ENCODE results near the gene MAD1L1. TPM values are rescaled to one million over a fixed set of nuclear protein-coding genes. Genes with fewer than 3 reads are reported as not detected.

The MAD1L1 gene
- total and polyA plus RNA-seq, 2 donors (not counting 3 experiments of a cell fraction or from before 2014, with no cell fraction given): 34.1 to 42.3 TPM

- POLR2A ChIA-PET: no interaction called here
- no peaks in the 10 kb centered on the region for H3K4me1 ChIP-seq (ENCODE audit: control insufficient read depth, extremely low read depth, insufficient read depth, low read length)
- no peak overlapping the region for H3K4me3 ChIP-seq (replicated peaks in 1 of 3; ENCODE audit: insufficient read depth in 1 of 3, low read depth in 1 of 3, low read length in 3 of 3)
- H3K9me1 ChIP-seq (replicated peaks; ENCODE audit: control insufficient read depth, extremely low read depth, insufficient read depth, low read length): no peaks in the 10 kb centered on the region
- no TSS peak for BruUV-seq (replicated peaks)
- no peaks in the 10 kb centered on the region for H3K36me3 ChIP-seq (ENCODE audit: control insufficient read depth in 2 of 2, extremely low read depth in 1 of 2, insufficient read depth in 2 of 2, low read length in 2 of 2)
- no peak overlapping the region for H3K27ac ChIP-seq (ENCODE audit: insufficient read depth, low read depth, low read length)
- no peaks in the 10 kb centered on the region for H3K27me3 ChIP-seq (ENCODE audit: control insufficient read depth in 2 of 2, insufficient read depth in 2 of 2, low read length in 2 of 2)
- no peaks in the 10 kb centered on the region for H4K20me1 ChIP-seq (replicated peaks; ENCODE audit: control insufficient read depth, extremely low read depth, insufficient read depth, low read length)
- intact Hi-C loops (cut with micrococcal nuclease) (no loop called here), dilution Hi-C loops (cut with MboI; ENCODE audit: extremely low pct_ligation_motif_present, low sequenced_read_pairs) (no loop called here)
- H2AFZ ChIP-seq (ENCODE audit: low read depth, low read length): no peak overlapping the region
- no peak overlapping the region for H3K9ac ChIP-seq (replicated peaks; ENCODE audit: extremely low read depth, insufficient read depth, low read length)
- TF ChIP-seq GATA2 (IDR thresholded peaks at IDR 0.05; ENCODE audit: insufficient read depth, insufficient read length, low read depth, low read length) (no peak), POLR2AphosphoS5 (IDR thresholded peaks at IDR 0.05; ENCODE audit: insufficient read depth, low read depth, low read length) (no peak), MAX (IDR thresholded peaks at IDR 0.05; ENCODE audit: insufficient read depth, insufficient read length) (no peak), CTCF (IDR thresholded peaks at IDR 0.05; ENCODE audit: extremely low read depth in 1 of 2, insufficient read depth in 1 of 2, low read depth in 1 of 2, low read length in 2 of 2) (no peak), POLR2A (IDR thresholded peaks at IDR 0.05; ENCODE audit: low read depth, low read length) (no peak), EZH2 (IDR thresholded peaks at IDR 0.05; ENCODE audit: borderline replicate concordance, low read depth, low read length, severe bottlenecking) (no peak), JUN (IDR thresholded peaks at IDR 0.05; ENCODE audit: borderline replicate concordance, insufficient read depth, insufficient read length, low read depth) (no peak), MYC (IDR thresholded peaks at IDR 0.05; ENCODE audit: low read depth, low read length) (no peak), FOS (IDR thresholded peaks at IDR 0.05; ENCODE audit: borderline replicate concordance, insufficient read depth, low read length) (no peak)
- DNase-seq (ENCODE audit: low read depth, low spot score) (no peak), FAIRE-seq (no peak)
- no peaks in the 10 kb centered on the region for H3K9me3 ChIP-seq (replicated peaks; ENCODE audit: control insufficient read depth, insufficient read depth, low read length)
- CTCF ChIA-PET: no interaction called here
- no peak overlapping the region for H3K4me2 ChIP-seq (ENCODE audit: insufficient read depth, low read length)
- no peaks in the 10 kb centered on the region for H3K79me2 ChIP-seq (ENCODE audit: control insufficient read depth, insufficient read depth, low read length)
Observed at GRCh38 chr7:1946773-1947450, 285.8 kb downstream of the MAD1L1 start.
